ENCODE data around the gene NUAK1. TPM values are rescaled to one million over a fixed set of nuclear protein-coding genes. Genes with fewer than 3 reads are reported as not detected.
A peak's percentile ranks its signal among the peaks of the same experiment; 100 is the strongest.

Gene NUAK1
- total RNA-seq, 4 donors from 2014 or later, result 1.1 to 5.1 (median 2.3) TPM

- no peak for TF ChIP-seq POLR2A (IDR thresholded peaks at IDR 0.05)
- no peak for TF ChIP-seq CTCF (IDR thresholded peaks at IDR 0.05)
- Histone ChIP-seq H3K36me3 (peaks cover 0 to 49% (median 12%) of the 10 kb centered on the region in 3 donors), H3K27me3 (no peaks in the 10 kb centered on the region), H3K4me1 (peaks cover 0 to 13% (median 0%) of the 10 kb centered on the region in 3 donors), H3K4me3 (no peak overlapping the region), H3K9me3 (no peaks in the 10 kb centered on the region), H3K27ac (no peak overlapping the region)
- 80 to 92% methylated on average over 10 to 11 of the region's 15 CpGs for WGBS, 2 donors
- no peak for DNase-seq
- intact Hi-C loops (cut with DNase I), result no loop called here
Observed at GRCh38 chr12:106067606-106068205, 71.0 kb downstream of the NUAK1 start.

- no peaks in the 10 kb centered on the region for H3K27me3 ChIP-seq
- DNase-seq, result no peak
- peaks cover 0 to 49% (median 12%) of the 10 kb centered on the region in 3 donors for H3K36me3 ChIP-seq
- no peak overlapping the region for H3K4me3 ChIP-seq
- H3K4me1 ChIP-seq, result peaks cover 0 to 13% (median 0%) of the 10 kb centered on the region in 3 donors
- H3K27ac ChIP-seq, result no peak overlapping the region
- H3K9me3 ChIP-seq, result no peaks in the 10 kb centered on the region
- WGBS, 2 donors, result 93 to 98% methylated on average over 2 to 8 of the region's 25 CpGs
- intact Hi-C loops (cut with DNase I), result no loop called here
- TF ChIP-seq POLR2A (IDR thresholded peaks at IDR 0.05) (no peak), CTCF (IDR thresholded peaks at IDR 0.05) (no peak)
Observed at GRCh38 chr12:106066726-106067325, 71.9 kb downstream of the NUAK1 start.

- peak overlapping the region in 1 of 4 donors; percentile 24 for H3K27ac ChIP-seq
Observed at GRCh38 chr12:106066051-106066705, 72.6 kb downstream of the NUAK1 start.

GRCh38 chr12:106065506-106065905, 73.2 kb downstream of the NUAK1 start:
- Histone ChIP-seq H3K9me3 (no peaks in the 10 kb centered on the region), H3K4me1 (peaks cover 0 to 13% (median 0%) of the 10 kb centered on the region in 3 donors), H3K36me3 (peaks cover 0 to 48% (median 12%) of the 10 kb centered on the region in 3 donors), H3K27me3 (no peaks in the 10 kb centered on the region), H3K4me3 (no peak overlapping the region), H3K27ac (peak overlapping the region in 1 of 4 donors; percentile 24)
- DNase-seq, result no peak
- WGBS, 2 donors, result 56 to 65% methylated on average over 1 of the region's 1 CpG
- TF ChIP-seq CTCF (IDR thresholded peaks at IDR 0.05) (no peak), POLR2A (IDR thresholded peaks at IDR 0.05) (no peak)
- intact Hi-C loops (cut with DNase I), result no loop called here

More at GRCh38 chr12:106066051-106066705, 72.6 kb downstream of the NUAK1 start:
- WGBS, 2 donors, result 59 to 70% methylated on average over 5 to 6 of the region's 6 CpGs
- Histone ChIP-seq H3K36me3 (peaks cover 0 to 49% (median 12%) of the 10 kb centered on the region in 3 donors), H3K4me3 (no peak overlapping the region), H3K27me3 (no peaks in the 10 kb centered on the region), H3K9me3 (no peaks in the 10 kb centered on the region), H3K4me1 (peaks cover 0 to 13% (median 0%) of the 10 kb centered on the region in 3 donors)
- TF ChIP-seq CTCF (IDR thresholded peaks at IDR 0.05), result no peak
- intact Hi-C loops (cut with DNase I), result no loop called here
- no peak for DNase-seq

GRCh38 chr12:106064721-106065021, 74.1 kb downstream of the NUAK1 start:
- WGBS, 2 donors, result 75 to 88% methylated on average over 2 of the region's 2 CpGs
- TF ChIP-seq CTCF (IDR thresholded peaks at IDR 0.05) (no peak), POLR2A (IDR thresholded peaks at IDR 0.05) (no peak)
- DNase-seq, result no peak
- Histone ChIP-seq H3K27ac (no peak overlapping the region), H3K27me3 (no peaks in the 10 kb centered on the region), H3K36me3 (peaks cover 0 to 40% (median 7%) of the 10 kb centered on the region in 3 donors), H3K4me3 (no peak overlapping the region), H3K4me1 (peaks cover 0 to 13% (median 0%) of the 10 kb centered on the region in 3 donors), H3K9me3 (no peaks in the 10 kb centered on the region)
- intact Hi-C loops (cut with DNase I), result no loop called here

All from esophagus squamous epithelium (tissue), 5 donors.